Measurements from ENCODE around the gene TBCK.

The TBCK gene

GRCh38 chr4:106105697-106106096 lies 210.3 kb downstream of the TBCK start:
- DNase-seq, result no peak

- DNase-seq, result no peak
Measured at GRCh38 chr4:106104276-106104675, 211.7 kb downstream of the TBCK start.

GRCh38 chr4:106096454-106096853 lies 219.6 kb downstream of the TBCK start:
- no peak for DNase-seq

- DNase-seq, result no peak
Measured at GRCh38 chr4:106095408-106095807, 220.6 kb downstream of the TBCK start.

GRCh38 chr4:106092361-106093040 lies 223.5 kb downstream of the TBCK start:
- no peak for DNase-seq

- no peak for DNase-seq
Measured at GRCh38 chr4:106090826-106091225, 225.2 kb downstream of the TBCK start.

GRCh38 chr4:106083065-106083464 lies 232.9 kb downstream of the TBCK start:
- DNase-seq, result no peak

- no peak for DNase-seq
Measured at GRCh38 chr4:106080376-106080775, 235.6 kb downstream of the TBCK start.

- DNase-seq, result no peak
Measured at GRCh38 chr4:106079616-106080015, 236.4 kb downstream of the TBCK start.

- DNase-seq, result no peak
Measured at GRCh38 chr4:106065018-106065417, 251.0 kb downstream of the TBCK start.

GRCh38 chr4:106063009-106063408 lies 253.0 kb downstream of the TBCK start:
- DNase-seq, result no peak

- no peak for DNase-seq
Measured at GRCh38 chr4:106062452-106062875, 253.5 kb downstream of the TBCK start.

GRCh38 chr4:106058921-106059320 lies 257.1 kb downstream of the TBCK start:
- no peak for DNase-seq

- no peak for DNase-seq
Measured at GRCh38 chr4:106056914-106057313, 259.1 kb downstream of the TBCK start.

GRCh38 chr4:106051514-106051913 lies 264.5 kb downstream of the TBCK start:
- DNase-seq, result no peak

GRCh38 chr4:106049490-106049889 lies 266.5 kb downstream of the TBCK start:
- no peak for DNase-seq

GRCh38 chr4:106048250-106048971 lies 267.6 kb downstream of the TBCK start:
- DNase-seq, result no peak

- no peak for DNase-seq
Measured at GRCh38 chr4:106046083-106046482, 269.9 kb downstream of the TBCK start.

- no peak for DNase-seq
Measured at GRCh38 chr4:106041294-106042002, 274.6 kb downstream of the TBCK start.

- no peak for DNase-seq
Measured at GRCh38 chr4:106039796-106040195, 276.2 kb downstream of the TBCK start.

- DNase-seq, result no peak
Measured at GRCh38 chr4:106038908-106039307, 277.1 kb downstream of the TBCK start.

GRCh38 chr4:106038012-106038411 lies 278.0 kb downstream of the TBCK start:
- DNase-seq, result no peak

- DNase-seq, result no peak
Measured at GRCh38 chr4:106036848-106037247, 279.2 kb downstream of the TBCK start.

- DNase-seq, result no peak
Measured at GRCh38 chr4:106036334-106036733, 279.7 kb downstream of the TBCK start.
